Measurements from ENCODE around the gene LCTL.
"Not testable (repeated sequence)": the region's sequence is repeated elsewhere in the genome, so short reads cannot be mapped to it uniquely, and the experiment has no call there.

The LCTL gene

DNA sequence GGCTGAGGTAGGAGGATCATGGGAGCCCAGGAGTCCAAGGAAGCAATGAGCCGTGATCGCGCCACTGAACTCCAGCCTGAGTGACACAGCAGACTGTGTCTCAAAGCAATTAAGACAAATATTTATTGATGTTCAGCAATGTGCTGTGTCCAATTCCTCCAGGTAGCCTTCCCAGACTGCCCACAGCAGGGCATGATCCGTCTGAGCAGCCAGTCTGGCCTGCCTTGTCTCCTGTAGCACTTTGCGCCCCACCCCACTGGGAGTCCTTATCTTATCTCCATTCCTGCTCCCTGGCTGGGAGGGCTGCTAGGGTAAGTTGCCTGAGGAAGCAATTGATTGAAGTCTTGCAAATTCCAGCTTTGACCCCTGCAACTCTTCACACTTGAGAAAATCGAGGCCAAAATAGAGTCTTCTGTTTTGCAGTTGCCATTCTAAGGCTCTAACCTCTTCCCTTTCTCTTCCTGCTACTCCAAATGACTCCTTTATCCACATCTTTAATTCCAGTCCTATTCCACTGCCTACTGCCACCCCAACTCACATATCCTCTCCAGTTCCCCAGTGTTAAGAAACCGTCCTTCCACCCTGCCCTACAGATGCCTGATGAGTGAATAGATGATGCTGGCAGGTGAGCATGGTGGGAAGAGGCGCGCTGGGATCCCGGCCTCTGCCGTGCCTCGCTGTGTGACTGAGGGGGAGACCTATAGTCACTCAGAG is 26.9 kb upstream of the LCTL start:
- DNase-seq (ENCODE audit: low read depth, low spot score), result no peak
- H3K27ac ChIP-seq, result no peak overlapping the region

DNA sequence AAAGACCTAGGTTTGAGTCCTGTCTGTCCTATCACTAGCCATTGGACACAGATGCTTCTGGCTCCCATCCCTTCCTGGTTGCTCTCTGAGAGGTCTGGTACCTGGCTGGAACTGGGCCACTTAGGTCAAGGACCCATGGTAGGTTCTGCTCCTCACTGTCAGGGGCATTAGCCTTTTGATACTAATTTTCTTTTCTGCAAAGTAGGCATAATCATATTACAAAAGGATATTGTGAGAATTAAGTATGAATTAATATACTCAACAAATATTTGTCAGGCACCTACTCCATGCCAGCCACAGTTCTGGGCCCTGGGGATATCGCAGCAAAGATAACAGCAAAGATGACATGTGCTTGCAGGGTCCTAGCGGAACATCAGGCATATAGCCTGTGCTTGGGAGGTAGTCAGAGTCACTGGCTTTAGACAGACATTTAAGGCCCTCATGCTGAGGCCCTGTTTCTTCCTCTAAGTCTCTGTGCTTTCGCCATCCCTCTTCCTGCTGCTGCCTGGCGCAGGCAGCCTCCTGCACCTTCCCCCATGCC is 25.6 kb upstream of the LCTL start:
- H3K27ac ChIP-seq, result no peak overlapping the region
- no peak for DNase-seq (ENCODE audit: low read depth, low spot score)

GRCh38 chr15:66590435-66590834 is 24.6 kb upstream of the LCTL start:
- H3K27ac ChIP-seq, result no peak overlapping the region
- no peak for DNase-seq (ENCODE audit: low read depth, low spot score)

GRCh38 chr15:66589429-66589828 is 23.6 kb upstream of the LCTL start:
- not testable (repeated sequence) for H3K27ac ChIP-seq; DNase-seq (ENCODE audit: low read depth, low spot score)

GRCh38 chr15:66588971-66589370 is 23.2 kb upstream of the LCTL start:
- no peak for DNase-seq (ENCODE audit: low read depth, low spot score)
- H3K27ac ChIP-seq, result no peak overlapping the region

GRCh38 chr15:66588537-66588936 is 22.7 kb upstream of the LCTL start:
- no peak for DNase-seq (ENCODE audit: low read depth, low spot score)
- no peak overlapping the region for H3K27ac ChIP-seq

GRCh38 chr15:66587749-66588148 is 22.0 kb upstream of the LCTL start:
- H3K27ac ChIP-seq, result no peak overlapping the region
- no peak for DNase-seq (ENCODE audit: low read depth, low spot score)

DNA sequence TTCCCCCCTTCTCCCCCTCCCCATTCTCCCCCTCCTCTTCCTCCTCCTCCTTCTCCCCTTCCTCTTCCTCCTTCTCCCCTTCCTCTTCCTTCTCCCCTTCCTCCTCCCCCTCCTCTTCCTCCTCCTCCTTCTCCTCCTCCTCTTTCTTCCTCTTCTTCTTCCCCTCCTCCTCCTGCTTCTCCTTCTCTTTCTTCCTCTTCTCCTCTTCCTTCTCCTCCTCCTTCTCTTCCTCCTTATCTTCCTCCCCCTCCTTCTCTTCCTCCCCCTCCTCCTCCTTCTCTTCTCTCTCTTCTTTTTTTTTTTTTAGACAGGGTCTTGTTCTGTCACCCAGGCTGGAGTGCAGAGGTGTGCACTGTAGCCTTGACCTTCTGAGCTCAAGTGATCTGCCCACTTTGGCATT is 21.2 kb upstream of the LCTL start:
- no peak overlapping the region for H3K27ac ChIP-seq
- DNase-seq (ENCODE audit: low read depth, low spot score), result no peak

- no peak overlapping the region for H3K27ac ChIP-seq
- no peak for DNase-seq (ENCODE audit: low read depth, low spot score)
Measured at GRCh38 chr15:66586155-66586976, 20.6 kb upstream of the LCTL start.

- no peak overlapping the region for H3K27ac ChIP-seq
- no peak for DNase-seq (ENCODE audit: low read depth, low spot score)
Measured at GRCh38 chr15:66581972-66582537, 16.3 kb upstream of the LCTL start.

GRCh38 chr15:66580643-66581042 is 14.8 kb upstream of the LCTL start:
- H3K27ac ChIP-seq, result no peak overlapping the region
- DNase-seq (ENCODE audit: low read depth, low spot score), result no peak

GRCh38 chr15:66578286-66578875 is 12.6 kb upstream of the LCTL start:
- no peak overlapping the region for H3K27ac ChIP-seq
- no peak for DNase-seq (ENCODE audit: low read depth, low spot score)

DNA sequence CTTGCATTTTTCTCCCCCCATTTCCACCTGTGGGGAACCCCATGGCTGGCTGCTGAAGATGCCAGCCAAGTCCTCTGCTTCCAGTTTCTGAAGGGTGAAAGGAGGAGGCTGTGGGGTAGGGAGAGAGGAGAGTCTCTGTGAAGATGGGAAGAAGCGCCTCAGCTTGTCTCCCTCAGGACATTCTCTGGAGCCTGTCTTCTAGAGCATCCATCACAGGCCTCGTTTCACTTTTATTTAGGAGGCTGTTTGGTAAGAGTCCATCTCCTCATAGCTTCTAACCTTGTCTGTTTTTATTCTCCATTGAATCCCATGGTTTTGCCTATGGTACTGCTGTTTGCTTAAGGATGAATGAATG is 8.8 kb upstream of the LCTL start:
- DNase-seq (ENCODE audit: low read depth, low spot score), result no peak
- no peak overlapping the region for H3K27ac ChIP-seq

DNA sequence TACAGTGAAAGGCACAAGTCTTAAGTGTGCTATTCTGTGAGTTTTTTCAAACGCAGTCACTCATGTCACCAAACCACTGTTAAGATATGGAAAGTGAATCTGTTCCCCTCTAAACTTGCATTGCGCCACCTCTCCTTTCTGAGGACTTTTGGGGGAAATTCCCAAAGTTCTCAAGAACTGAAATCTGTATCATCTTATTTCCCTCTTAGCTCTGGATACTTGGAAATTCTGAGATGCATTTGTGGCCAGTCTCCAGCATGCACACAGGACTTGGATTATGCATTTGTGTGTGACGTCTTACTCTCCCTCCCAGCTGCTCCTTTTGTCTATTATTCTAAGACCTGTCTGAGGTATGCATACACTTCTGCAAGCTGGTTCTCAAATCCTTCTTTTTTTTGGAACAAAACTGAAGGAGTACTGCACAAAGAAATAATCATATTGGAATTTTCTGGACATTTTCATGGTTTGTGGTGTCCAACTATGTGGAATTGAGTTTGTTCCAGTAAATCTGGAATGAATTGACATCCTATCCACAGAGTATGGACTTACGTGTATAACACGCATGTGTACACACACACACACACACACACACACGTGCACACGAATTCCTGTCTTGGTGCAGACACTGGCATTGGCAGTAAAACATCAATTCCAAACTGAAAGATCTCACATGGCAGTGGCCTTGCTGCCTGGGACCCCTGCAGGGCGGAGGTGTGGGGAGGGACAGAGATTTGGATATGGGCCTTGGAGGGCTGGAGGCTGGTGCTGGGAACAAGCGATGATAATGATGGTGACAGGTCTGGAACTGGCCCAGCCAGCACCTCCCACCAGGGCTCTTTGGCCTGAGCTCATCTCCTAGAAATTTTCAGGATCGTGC is 8.2 kb upstream of the LCTL start:
- DNase-seq (ENCODE audit: low read depth, low spot score), result no peak
- no peak overlapping the region for H3K27ac ChIP-seq

- DNase-seq (ENCODE audit: low read depth, low spot score), result no peak
- H3K27ac ChIP-seq, result no peak overlapping the region
Measured at GRCh38 chr15:66573348-66573718, 7.5 kb upstream of the LCTL start.

- H3K27ac ChIP-seq, result no peak overlapping the region
- DNase-seq (ENCODE audit: low read depth, low spot score), result no peak
Measured at GRCh38 chr15:66572146-66572545, 6.3 kb upstream of the LCTL start.

DNA sequence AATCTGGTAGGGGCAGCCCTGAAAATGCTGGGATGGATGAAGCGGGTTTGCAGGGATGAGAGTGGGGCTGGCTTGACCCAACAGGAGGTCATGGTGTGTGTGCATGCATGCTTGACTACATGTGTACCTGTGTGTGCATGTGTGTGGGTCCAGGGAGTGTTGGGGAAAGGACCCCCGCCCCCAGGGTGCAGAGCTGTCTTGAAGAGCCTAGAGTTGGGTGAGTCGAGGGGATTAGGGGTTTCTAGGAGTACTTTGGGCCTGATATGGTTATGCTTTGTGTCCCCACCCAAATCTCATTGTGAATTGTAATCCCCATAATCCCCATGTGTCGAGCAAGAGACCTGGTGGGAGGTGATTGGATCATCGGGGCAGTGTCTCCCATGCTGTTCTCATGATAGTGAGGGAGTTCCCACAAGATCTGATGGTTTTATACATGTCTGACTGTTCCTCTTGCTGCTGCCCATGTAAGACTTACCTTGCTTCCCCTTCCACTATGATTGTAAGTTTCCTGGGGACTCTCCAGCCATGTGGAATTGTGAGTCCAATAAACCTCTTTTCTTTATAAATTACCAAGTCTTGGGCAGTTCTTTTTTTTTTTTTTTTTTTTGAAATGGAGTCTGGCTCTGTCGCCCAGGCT is 5.2 kb upstream of the LCTL start:
- no peak overlapping the region for H3K27ac ChIP-seq
- DNase-seq (ENCODE audit: low read depth, low spot score), result no peak

DNA sequence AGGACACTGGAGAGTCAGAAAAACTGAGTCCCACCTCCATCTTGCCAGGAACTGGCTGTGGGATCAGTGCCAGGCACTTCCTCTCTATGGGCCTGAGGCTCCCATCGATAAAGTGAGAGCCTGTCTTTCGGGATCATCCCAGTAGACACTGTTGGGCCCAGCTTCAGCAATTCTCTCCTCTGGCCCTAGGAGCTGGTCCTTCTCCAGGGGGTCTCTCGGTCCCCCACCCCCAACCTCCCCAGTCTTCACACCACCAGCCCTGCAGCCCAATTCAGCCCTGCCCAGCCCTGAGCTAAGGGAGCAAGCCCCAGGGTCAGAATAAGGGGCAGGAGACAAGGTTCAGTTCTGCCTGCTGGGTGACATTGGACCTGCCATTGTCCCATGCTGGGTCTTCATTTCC is 4.5 kb upstream of the LCTL start:
- H3K27ac ChIP-seq, result no peak overlapping the region

GRCh38 chr15:66569461-66570137 is 3.8 kb upstream of the LCTL start:
- no peak for DNase-seq (ENCODE audit: low read depth, low spot score)
- no peak overlapping the region for H3K27ac ChIP-seq

More for the DNA sequence above, 4.5 kb upstream of the LCTL start:
- DNase-seq (ENCODE audit: low read depth, low spot score), result no peak
